ENCODE measurements around the gene ACER2.
"Not testable (repeated sequence)": the region's sequence is repeated elsewhere in the genome, so short reads cannot be mapped to it uniquely, and the experiment has no call there.

The ACER2 gene

DNA sequence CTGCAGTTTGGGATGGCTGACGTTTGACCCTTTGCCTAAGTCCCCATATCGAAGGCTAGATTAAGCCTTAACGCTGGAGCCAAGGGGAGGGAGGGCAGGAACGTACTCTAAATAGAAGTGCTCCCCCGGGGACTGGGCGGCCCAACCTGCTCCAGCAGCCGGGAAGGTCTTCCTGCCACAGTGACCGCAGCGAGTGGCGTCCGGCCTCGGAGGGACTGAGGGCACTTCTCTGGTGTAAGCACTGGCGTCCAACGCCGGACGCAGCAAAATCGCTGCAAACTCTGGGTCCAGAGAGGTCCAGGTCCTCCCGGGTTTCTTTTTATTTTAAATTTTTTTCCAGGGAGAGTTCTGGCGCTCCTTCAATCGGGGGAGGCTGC, 505 bp upstream of the ACER2 start:
- peak overlapping the region; percentile 80 for H3K27ac ChIP-seq
- TF ChIP-seq, protein P1, sequence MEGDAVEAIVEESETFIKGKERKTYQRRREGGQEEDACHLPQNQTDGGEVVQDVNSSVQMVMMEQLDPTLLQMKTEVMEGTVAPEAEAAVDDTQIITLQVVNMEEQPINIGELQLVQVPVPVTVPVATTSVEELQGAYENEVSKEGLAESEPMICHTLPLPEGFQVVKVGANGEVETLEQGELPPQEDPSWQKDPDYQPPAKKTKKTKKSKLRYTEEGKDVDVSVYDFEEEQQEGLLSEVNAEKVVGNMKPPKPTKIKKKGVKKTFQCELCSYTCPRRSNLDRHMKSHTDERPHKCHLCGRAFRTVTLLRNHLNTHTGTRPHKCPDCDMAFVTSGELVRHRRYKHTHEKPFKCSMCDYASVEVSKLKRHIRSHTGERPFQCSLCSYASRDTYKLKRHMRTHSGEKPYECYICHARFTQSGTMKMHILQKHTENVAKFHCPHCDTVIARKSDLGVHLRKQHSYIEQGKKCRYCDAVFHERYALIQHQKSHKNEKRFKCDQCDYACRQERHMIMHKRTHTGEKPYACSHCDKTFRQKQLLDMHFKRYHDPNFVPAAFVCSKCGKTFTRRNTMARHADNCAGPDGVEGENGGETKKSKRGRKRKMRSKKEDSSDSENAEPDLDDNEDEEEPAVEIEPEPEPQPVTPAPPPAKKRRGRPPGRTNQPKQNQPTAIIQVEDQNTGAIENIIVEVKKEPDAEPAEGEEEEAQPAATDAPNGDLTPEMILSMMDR (IDR thresholded peaks at IDR 0.05), result no peak
- TF ChIP-seq ZFX (IDR thresholded peaks at IDR 0.05; ENCODE audit: borderline replicate concordance), result no peak

DNA sequence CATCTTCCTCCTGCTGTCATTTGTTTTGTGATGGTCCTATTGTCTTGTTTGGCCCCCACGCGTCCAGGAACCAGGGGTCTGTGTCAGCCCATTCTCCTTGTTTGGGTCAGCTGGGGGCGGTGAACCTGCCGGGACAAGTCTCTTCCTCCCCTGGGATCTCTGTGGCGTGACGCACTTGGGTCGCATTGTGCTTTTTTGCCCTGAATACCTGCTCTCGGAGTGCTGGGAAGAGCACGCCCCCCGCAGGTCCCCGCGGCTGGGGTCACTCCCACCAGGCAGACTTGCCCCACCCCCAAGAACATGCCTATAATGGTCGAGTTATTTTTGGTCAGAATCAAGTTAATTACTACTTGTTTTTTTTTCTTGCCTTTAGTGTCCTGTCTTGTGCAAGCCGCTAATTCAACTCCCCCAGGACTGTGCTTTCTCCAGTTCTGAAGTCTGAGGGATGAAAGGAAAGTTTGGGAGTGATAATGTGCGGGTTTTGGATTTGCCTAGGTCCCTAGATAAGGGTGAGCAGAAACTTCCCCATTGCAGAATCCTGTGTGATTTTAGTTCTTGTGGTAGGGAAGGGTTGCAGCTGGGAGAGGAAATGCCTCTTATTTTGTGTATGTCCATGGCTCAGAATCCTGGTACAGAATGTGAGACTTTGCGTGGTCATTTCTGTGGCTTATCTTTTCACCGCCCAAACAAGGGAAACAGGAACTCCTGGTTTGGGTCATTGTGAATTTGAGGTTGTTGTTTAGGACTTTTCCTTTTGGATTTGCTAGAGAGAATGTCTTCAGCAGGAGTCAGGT, 789 bp downstream of the ACER2 start:
- peak overlapping the region; percentile 80 for H3K27ac ChIP-seq
- TF ChIP-seq ZFX (IDR thresholded peaks at IDR 0.05; ENCODE audit: borderline replicate concordance), result no peak
- TF ChIP-seq, protein P1 (IDR thresholded peaks at IDR 0.05), result peak; percentile 6

DNA sequence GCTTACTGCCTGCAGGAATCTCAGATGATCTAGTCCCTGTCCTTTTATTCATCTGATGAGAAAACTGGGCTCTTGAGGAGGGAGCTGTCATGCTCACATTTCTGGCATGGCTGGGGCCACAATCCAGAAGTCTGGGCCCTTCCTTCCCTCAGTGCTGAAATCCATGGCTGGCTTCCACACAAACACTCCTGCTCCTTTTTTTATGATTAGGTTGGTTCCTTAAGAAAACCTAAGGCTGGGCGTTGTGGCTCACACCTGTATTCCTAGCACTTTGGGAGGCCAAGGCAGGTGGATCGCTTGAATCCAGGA, 1.3 kb downstream of the ACER2 start:
- TF ChIP-seq ZFX (IDR thresholded peaks at IDR 0.05; ENCODE audit: borderline replicate concordance), result no peak
- TF ChIP-seq, protein P1 (IDR thresholded peaks at IDR 0.05), result no peak

DNA sequence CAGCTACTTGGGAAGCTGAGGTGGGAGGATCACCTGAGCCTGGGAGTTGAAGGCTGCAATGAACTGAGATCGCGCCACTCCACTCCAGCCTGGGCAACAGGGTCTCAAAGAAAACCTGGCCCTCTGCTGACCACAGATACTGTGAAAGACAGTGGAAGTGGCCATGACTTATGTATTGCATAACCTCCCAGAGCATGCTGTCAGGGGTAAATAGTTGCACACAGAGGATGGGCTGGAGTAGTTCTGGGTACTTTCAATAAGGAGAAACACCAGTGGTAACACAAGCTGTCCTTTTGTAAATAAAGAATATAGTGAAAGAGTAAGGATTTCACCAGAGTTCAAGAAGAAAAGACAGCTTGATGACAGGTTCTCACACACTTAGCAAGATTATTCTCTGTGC, 1.8 kb downstream of the ACER2 start:
- H3K27ac ChIP-seq, result no peak overlapping the region
- TF ChIP-seq, protein P1 (IDR thresholded peaks at IDR 0.05), result no peak

More for the DNA sequence above, 1.3 kb downstream of the ACER2 start:
- no peak overlapping the region for H3K27ac ChIP-seq

DNA sequence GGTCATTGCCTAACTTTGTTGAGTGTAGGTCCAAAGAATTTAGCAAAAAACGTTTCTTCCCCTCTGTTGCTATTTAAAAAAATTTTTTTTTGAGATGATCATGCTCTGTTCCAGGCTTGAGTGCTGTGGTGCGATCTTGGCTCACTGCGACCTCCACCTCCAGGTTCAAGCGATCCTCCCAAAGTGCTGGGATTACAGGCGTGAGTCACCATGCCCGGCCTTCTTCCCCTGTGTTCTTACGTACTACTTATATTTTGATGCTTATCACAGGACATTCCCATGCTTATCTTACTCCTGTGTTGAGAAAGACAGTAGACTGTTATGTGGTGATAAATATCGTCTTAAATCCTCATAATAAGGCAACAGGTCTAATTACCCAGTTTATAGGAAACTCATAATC, 2.5 kb downstream of the ACER2 start:
- TF ChIP-seq, protein P1 (IDR thresholded peaks at IDR 0.05), result no peak
- TF ChIP-seq ZFX (IDR thresholded peaks at IDR 0.05; ENCODE audit: borderline replicate concordance), result no peak
- H3K27ac ChIP-seq, result no peak overlapping the region

DNA sequence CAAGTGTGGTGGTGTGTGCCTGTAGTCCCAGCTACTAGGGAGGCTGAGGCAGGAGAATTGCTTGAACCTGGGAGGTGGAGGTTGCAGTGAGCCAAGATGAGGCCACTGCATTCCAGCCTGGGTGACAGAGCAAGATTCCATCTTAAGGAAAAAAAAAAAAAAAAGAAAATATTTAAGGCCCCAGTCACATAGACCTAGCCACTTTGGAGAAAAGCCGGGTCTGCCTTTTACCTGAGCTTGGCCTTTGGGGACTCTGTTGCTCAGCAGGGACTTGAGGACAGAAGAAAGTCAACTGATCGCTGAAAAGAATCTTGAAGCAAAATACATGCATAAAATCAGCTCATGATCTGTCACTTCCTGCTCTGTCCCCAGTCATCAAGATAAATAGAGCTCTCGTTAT, 4.6 kb downstream of the ACER2 start:
- H3K27ac ChIP-seq, result not testable (repeated sequence)

DNA sequence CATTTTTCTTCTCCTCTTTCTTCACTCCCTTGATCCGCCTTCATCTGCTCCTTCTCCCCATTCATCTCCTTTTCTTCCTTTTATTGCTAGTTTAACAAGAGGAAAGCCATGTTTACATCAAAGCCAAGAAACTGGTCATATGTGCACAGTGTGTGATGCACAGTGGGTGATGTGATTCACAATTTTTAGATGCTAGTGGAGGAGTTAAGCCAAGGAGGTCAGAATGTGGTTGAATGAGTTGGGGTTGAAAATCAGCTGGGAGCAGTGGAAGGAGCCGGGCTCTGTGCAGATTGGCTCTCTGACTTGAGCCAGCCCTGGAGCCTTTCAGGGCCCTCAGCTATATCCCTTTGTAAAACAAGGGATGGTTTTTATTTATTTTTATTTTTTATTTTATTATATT, 7.3 kb downstream of the ACER2 start:
- no peak overlapping the region for H3K27ac ChIP-seq

More for the DNA sequence above, 7.3 kb downstream of the ACER2 start:
- no peak for TF ChIP-seq ZFX (IDR thresholded peaks at IDR 0.05; ENCODE audit: borderline replicate concordance)
- TF ChIP-seq, protein P1 (IDR thresholded peaks at IDR 0.05), result no peak

Data from 22Rv1 (cell line).